GM12875 (cell line): ENCODE data around the gene HK2.
"Not testable (repeated sequence)": the region's sequence is repeated elsewhere in the genome, so short reads cannot be mapped to it uniquely, and the experiment has no call there.

ENCODE experiments used
- H3K4me3 ChIP-seq: one replicate; pipeline ENCODE4 v1.5.1; 2011; ENCODE audit warnings: low read depth, low read length, control low read depth
- CTCF ChIP-seq: IDR thresholded peaks from 2 replicates; pipeline ENCODE4 v1.5.1; 2011; ENCODE audit warnings: low read depth, mild to moderate bottlenecking, control low read depth, inconsistent platforms, low read length, moderate library complexity, borderline replicate concordance; ENCODE audit not compliant: insufficient read depth

Gene HK2

GRCh38 chr2:74854401-74854800 is 20.5 kb downstream of the HK2 start:
- no peak for TF ChIP-seq CTCF

DNA sequence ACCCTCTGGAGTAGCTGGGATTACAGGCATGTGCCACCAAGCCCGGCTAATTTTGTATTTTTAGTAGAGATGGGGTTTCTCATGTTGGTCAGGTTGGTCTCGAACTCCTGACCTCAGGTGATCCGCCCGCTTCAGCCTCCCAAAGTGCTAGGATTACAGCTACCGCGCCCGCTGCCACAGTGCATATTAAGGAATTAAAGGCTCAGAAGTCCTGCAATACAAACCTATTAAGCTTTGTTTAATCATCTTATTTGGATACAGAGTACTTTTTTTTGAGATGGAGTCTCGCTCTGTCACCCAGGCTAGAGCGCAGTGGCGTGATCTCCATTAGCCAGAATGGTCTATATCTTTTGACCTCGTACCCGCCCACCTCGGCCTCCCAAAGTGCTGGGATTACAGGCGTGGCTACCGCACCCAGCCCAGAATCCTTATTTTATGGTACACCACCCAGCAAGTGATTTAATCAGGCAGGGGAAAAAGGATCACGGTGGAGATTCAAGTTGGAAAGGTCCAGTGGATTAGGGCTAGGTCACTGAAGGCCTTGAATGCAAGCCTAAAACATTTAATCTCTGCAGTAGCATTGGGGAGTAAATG is 21.3 kb downstream of the HK2 start:
- H3K4me3 ChIP-seq = not testable (repeated sequence)

More at GRCh38 chr2:74854401-74854800, 20.5 kb downstream of the HK2 start:
- H3K4me3 ChIP-seq = no peak overlapping the region

DNA sequence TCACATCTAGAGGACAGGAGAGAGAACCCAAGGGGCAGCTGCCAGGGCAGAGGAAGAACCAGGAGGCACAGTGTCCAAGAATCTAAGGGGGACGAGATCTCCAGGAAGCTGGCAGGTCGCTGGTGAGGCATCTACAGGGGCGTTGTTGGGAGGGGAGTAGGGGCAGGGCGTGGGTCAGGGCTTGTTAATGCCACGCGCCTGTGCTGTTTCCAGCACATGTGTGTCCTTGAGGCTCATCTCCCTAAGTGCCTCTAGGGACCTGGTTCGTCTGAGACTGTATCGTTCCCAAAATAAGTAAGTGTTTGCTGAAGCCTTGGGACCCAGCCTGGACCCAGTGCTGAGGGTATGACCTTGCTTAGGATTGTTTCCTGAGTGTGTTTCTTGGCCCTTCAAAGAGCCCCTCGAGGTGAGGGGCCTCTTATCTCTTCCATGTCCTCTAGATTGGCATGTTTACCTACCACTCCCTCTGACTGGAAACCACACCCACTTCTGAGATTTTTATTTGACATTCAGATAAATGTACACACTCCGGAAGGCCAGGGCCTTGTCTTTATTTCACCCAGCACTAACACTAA is 22.2 kb downstream of the HK2 start:
- no peak overlapping the region for H3K4me3 ChIP-seq
- no peak for TF ChIP-seq CTCF

DNA sequence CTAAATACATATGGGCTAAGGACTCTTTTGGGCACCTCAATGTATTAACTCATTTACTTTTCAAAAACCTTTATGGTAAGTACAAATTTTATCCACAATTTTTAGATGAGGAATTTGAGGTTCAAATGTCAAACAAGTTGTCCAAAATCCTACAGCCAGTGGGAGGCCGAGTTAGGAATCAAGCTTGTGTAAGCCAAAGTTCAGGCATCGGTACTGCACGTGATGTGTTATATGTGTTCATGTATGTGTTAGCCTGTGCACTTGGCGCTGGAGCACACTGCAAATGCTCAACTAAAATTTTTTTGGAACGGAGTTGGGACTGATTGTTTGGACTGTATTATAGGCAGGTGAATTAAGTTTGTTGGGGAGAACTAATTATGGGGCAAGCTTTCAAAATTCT is 22.7 kb downstream of the HK2 start:
- H3K4me3 ChIP-seq = no peak overlapping the region
- no peak for TF ChIP-seq CTCF

GRCh38 chr2:74857215-74857614 is 23.3 kb downstream of the HK2 start:
- TF ChIP-seq CTCF = no peak
- no peak overlapping the region for H3K4me3 ChIP-seq

DNA sequence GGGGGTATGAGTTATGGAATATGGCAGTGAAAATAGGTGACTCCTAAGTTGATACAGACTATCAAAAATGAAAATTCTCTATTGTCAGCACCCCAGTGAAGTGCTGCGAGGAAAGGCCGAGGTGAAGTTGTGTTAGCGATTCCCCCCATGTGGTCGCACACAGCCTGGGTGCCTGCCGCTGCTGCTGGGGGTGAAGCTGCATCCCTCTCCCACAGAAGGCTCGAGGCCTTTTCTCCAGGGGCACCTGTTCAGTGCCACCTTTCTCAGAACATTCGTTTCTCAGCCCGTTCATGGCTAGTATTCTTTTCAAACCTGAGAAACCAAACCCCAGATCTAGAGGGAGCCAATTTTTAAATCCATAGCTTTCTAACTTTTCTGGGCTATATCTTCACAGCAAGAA is 23.8 kb downstream of the HK2 start:
- H3K4me3 ChIP-seq = no peak overlapping the region
- TF ChIP-seq CTCF = no peak

- no peak for TF ChIP-seq CTCF
- H3K4me3 ChIP-seq = no peak overlapping the region
Observed at GRCh38 chr2:74858281-74858680, 24.4 kb downstream of the HK2 start.
